WTC11 (cell line): Measurements from ENCODE around the gene EGR4. TPM values are rescaled to one million over a fixed set of nuclear protein-coding genes. Genes with fewer than 3 reads are reported as not detected.

ENCODE experiments used
- AFF4 ChIP-seq: sonication (generic); formaldehyde crosslinking; IDR thresholded peaks from 2 replicates; pipeline ENCODE4 v1.8.1; 2023; ENCODE audit warnings: mild to moderate bottlenecking, missing genetic modification reagents, borderline replicate concordance
- CDX4 ChIP-seq: fragments of 250-450 bp; sonication (Bioruptor Pico); IDR thresholded peaks from 2 replicates; pipeline ENCODE4 v1.9.0; 2021; ENCODE audit warnings: moderate library complexity, mild to moderate bottlenecking, inconsistent platforms, borderline replicate concordance
- E2F1 ChIP-seq: sonication (generic); formaldehyde crosslinking; IDR thresholded peaks from 2 replicates; pipeline ENCODE4 v1.8.0; 2022; ENCODE audit warnings: mild to moderate bottlenecking, missing genetic modification reagents
- FOXP4 ChIP-seq: sonication (generic); formaldehyde crosslinking; IDR thresholded peaks from 2 replicates; pipeline ENCODE4 v1.8.0; 2022; ENCODE audit warnings: mild to moderate bottlenecking, missing genetic modification reagents
- HMGA2 ChIP-seq: fragments of 250-450 bp; sonication (Bioruptor Pico); IDR thresholded peaks from 2 replicates; pipeline ENCODE4 v1.4.0; 2021; ENCODE audit warnings: mild to moderate bottlenecking, moderate library complexity
- NR1H2 ChIP-seq: sonication (generic); formaldehyde crosslinking; IDR thresholded peaks from 2 replicates; pipeline ENCODE4 v1.9.0; 2021; ENCODE audit warnings: mild to moderate bottlenecking, moderate library complexity, missing genetic modification reagents
- OVOL2 ChIP-seq: fragments of 250-450 bp; sonication (Bioruptor Pico); IDR thresholded peaks from 2 replicates; pipeline ENCODE4 v1.9.0; 2021; ENCODE audit warnings: mild to moderate bottlenecking, borderline replicate concordance
- TEAD1 ChIP-seq: sonication (generic); formaldehyde crosslinking; IDR thresholded peaks from 2 replicates; pipeline ENCODE4 v1.8.0; 2022; ENCODE audit warnings: mild to moderate bottlenecking, missing genetic modification reagents
- TEAD4 ChIP-seq: sonication (generic); formaldehyde crosslinking; IDR thresholded peaks from 2 replicates; pipeline ENCODE4 v1.8.0; 2022; ENCODE audit warnings: mild to moderate bottlenecking, missing genetic modification reagents
- ZBTB21 ChIP-seq: sonication (generic); formaldehyde crosslinking; IDR thresholded peaks from 2 replicates; pipeline ENCODE4 v1.8.1; 2023; ENCODE audit warnings: mild to moderate bottlenecking, missing genetic modification reagents, borderline replicate concordance
- ZNF219 ChIP-seq: sonication (generic); formaldehyde crosslinking; IDR thresholded peaks from 2 replicates; pipeline ENCODE4 v1.8.0; 2023; ENCODE audit warnings: missing genetic modification reagents, mild to moderate bottlenecking, borderline replicate concordance
- ZNF317 ChIP-seq: sonication (generic); formaldehyde crosslinking; IDR thresholded peaks from 2 replicates; pipeline ENCODE4 v1.8.1; 2023; ENCODE audit warnings: low read depth, mild to moderate bottlenecking, moderate library complexity, missing genetic modification reagents, borderline replicate concordance
- ZNF423 ChIP-seq: fragments of 250-450 bp; sonication (Bioruptor Pico); IDR thresholded peaks from 2 replicates; pipeline ENCODE4 v2.1.2; 2022; ENCODE audit warnings: mild to moderate bottlenecking, moderate library complexity
- total RNA-seq: library from RNA; stranded (reverse); gene quantifications from 3 replicates; pipeline ENCODE4 v1.2.3, GENCODE V29; 2021
- TF ChIP-seq, protein P1 (sequence below): sonication (generic); formaldehyde crosslinking; IDR thresholded peaks from 2 replicates; pipeline ENCODE4 v1.8.1; 2022; ENCODE audit warnings: low read depth, missing genetic modification reagents, borderline replicate concordance
- TF ChIP-seq, protein P2 (sequence below): sonication (generic); formaldehyde crosslinking; IDR thresholded peaks from 2 replicates; pipeline ENCODE4 v1.8.1; 2022; ENCODE audit warnings: missing genetic modification reagents, borderline replicate concordance
- TF ChIP-seq, protein P3 (sequence below): sonication (generic); formaldehyde crosslinking; conservative IDR thresholded peaks from 2 replicates; pipeline ENCODE4 v1.8.1; 2022; ENCODE audit warnings: mild to moderate bottlenecking, missing genetic modification reagents
- TF ChIP-seq, protein P4 (sequence below): sonication (generic); formaldehyde crosslinking; IDR thresholded peaks from 2 replicates; pipeline ENCODE4 v1.8.0; 2022; ENCODE audit warnings: missing genetic modification reagents
- TF ChIP-seq, protein P5 (sequence below): sonication (generic); formaldehyde crosslinking; conservative IDR thresholded peaks from 2 replicates; pipeline ENCODE4 v1.8.1; 2023; ENCODE audit warnings: mild to moderate bottlenecking, low read depth, missing genetic modification reagents, moderate library complexity

The EGR4 gene
- total RNA-seq, 1 experiment from 2014 or later = 0.13 TPM

- TF ChIP-seq, protein P1, sequence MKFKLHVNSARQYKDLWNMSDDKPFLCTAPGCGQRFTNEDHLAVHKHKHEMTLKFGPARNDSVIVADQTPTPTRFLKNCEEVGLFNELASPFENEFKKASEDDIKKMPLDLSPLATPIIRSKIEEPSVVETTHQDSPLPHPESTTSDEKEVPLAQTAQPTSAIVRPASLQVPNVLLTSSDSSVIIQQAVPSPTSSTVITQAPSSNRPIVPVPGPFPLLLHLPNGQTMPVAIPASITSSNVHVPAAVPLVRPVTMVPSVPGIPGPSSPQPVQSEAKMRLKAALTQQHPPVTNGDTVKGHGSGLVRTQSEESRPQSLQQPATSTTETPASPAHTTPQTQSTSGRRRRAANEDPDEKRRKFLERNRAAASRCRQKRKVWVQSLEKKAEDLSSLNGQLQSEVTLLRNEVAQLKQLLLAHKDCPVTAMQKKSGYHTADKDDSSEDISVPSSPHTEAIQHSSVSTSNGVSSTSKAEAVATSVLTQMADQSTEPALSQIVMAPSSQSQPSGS = peak; percentile 52; the same call in 1 of the 2 replicates
- TF ChIP-seq CDX4 (CRISPR knock-in tag) = no peak
- TF ChIP-seq, protein P2, sequence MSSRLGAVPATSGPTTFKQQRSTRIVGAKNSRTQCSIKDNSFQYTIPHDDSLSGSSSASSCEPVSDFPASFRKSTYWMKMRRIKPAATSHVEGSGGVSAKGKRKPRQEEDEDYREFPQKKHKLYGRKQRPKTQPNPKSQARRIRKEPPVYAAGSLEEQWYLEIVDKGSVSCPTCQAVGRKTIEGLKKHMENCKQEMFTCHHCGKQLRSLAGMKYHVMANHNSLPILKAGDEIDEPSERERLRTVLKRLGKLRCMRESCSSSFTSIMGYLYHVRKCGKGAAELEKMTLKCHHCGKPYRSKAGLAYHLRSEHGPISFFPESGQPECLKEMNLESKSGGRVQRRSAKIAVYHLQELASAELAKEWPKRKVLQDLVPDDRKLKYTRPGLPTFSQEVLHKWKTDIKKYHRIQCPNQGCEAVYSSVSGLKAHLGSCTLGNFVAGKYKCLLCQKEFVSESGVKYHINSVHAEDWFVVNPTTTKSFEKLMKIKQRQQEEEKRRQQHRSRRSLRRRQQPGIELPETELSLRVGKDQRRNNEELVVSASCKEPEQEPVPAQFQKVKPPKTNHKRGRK (CRISPR knock-in tag) = no peak
- TF ChIP-seq, protein P3, sequence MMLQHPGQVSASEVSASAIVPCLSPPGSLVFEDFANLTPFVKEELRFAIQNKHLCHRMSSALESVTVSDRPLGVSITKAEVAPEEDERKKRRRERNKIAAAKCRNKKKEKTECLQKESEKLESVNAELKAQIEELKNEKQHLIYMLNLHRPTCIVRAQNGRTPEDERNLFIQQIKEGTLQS (CRISPR knock-in tag) = peak; percentile 28; the same call in 1 of the 2 replicates
- TF ChIP-seq TEAD4 (CRISPR knock-in tag) = no peak
- peak; percentile 74 for TF ChIP-seq ZBTB21
- TF ChIP-seq NR1H2 (CRISPR knock-in tag) = peak; percentile 84
- TF ChIP-seq HMGA2 (CRISPR knock-in tag) = no peak
- TF ChIP-seq E2F1 (CRISPR knock-in tag) = peak; percentile 96
- peak; percentile 90; the same call in 1 of the 2 replicates for TF ChIP-seq AFF4 (CRISPR knock-in tag)
- TF ChIP-seq OVOL2 (CRISPR knock-in tag) = no peak
- peak; percentile 85; the same call in 1 of the 2 replicates for TF ChIP-seq ZNF219 (CRISPR knock-in tag)
- no peak for TF ChIP-seq ZNF423 (CRISPR knock-in tag)
- TF ChIP-seq, protein P4, sequence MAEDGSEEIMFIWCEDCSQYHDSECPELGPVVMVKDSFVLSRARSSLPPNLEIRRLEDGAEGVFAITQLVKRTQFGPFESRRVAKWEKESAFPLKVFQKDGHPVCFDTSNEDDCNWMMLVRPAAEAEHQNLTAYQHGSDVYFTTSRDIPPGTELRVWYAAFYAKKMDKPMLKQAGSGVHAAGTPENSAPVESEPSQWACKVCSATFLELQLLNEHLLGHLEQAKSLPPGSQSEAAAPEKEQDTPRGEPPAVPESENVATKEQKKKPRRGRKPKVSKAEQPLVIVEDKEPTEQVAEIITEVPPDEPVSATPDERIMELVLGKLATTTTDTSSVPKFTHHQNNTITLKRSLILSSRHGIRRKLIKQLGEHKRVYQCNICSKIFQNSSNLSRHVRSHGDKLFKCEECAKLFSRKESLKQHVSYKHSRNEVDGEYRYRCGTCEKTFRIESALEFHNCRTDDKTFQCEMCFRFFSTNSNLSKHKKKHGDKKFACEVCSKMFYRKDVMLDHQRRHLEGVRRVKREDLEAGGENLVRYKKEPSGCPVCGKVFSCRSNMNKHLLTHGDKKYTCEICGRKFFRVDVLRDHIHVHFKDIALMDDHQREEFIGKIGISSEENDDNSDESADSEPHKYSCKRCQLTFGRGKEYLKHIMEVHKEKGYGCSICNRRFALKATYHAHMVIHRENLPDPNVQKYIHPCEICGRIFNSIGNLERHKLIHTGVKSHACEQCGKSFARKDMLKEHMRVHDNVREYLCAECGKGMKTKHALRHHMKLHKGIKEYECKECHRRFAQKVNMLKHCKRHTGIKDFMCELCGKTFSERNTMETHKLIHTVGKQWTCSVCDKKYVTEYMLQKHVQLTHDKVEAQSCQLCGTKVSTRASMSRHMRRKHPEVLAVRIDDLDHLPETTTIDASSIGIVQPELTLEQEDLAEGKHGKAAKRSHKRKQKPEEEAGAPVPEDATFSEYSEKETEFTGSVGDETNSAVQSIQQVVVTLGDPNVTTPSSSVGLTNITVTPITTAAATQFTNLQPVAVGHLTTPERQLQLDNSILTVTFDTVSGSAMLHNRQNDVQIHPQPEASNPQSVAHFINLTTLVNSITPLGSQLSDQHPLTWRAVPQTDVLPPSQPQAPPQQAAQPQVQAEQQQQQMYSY (CRISPR knock-in tag) = peak; percentile 48; the same call in 1 of the 2 replicates
- peak; percentile 93 for TF ChIP-seq FOXP4 (CRISPR knock-in tag)
- TF ChIP-seq, protein P5, sequence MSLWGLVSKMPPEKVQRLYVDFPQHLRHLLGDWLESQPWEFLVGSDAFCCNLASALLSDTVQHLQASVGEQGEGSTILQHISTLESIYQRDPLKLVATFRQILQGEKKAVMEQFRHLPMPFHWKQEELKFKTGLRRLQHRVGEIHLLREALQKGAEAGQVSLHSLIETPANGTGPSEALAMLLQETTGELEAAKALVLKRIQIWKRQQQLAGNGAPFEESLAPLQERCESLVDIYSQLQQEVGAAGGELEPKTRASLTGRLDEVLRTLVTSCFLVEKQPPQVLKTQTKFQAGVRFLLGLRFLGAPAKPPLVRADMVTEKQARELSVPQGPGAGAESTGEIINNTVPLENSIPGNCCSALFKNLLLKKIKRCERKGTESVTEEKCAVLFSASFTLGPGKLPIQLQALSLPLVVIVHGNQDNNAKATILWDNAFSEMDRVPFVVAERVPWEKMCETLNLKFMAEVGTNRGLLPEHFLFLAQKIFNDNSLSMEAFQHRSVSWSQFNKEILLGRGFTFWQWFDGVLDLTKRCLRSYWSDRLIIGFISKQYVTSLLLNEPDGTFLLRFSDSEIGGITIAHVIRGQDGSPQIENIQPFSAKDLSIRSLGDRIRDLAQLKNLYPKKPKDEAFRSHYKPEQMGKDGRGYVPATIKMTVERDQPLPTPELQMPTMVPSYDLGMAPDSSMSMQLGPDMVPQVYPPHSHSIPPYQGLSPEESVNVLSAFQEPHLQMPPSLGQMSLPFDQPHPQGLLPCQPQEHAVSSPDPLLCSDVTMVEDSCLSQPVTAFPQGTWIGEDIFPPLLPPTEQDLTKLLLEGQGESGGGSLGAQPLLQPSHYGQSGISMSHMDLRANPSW = 0 out of 2 replicates have a peak, but pooled peaks have one; percentile 38
- TF ChIP-seq ZNF317 = peak; percentile 74
- TF ChIP-seq TEAD1 (CRISPR knock-in tag) = peak; percentile 94
Measured at GRCh38 chr2:73268830-73269685, 24.3 kb downstream of the EGR4 start (continued).
